Retina (tissue), 1 donor: ENCODE data around the gene CAMSAP1.
"Not testable (repeated sequence)": the region's sequence is repeated elsewhere in the genome, so short reads cannot be mapped to it uniquely, and the experiment has no call there.

ENCODE experiments used
- DNase-seq: peaks from one replicate; pipeline ENCODE4 v3.0.0-alpha.2; 2016

The CAMSAP1 gene

DNA sequence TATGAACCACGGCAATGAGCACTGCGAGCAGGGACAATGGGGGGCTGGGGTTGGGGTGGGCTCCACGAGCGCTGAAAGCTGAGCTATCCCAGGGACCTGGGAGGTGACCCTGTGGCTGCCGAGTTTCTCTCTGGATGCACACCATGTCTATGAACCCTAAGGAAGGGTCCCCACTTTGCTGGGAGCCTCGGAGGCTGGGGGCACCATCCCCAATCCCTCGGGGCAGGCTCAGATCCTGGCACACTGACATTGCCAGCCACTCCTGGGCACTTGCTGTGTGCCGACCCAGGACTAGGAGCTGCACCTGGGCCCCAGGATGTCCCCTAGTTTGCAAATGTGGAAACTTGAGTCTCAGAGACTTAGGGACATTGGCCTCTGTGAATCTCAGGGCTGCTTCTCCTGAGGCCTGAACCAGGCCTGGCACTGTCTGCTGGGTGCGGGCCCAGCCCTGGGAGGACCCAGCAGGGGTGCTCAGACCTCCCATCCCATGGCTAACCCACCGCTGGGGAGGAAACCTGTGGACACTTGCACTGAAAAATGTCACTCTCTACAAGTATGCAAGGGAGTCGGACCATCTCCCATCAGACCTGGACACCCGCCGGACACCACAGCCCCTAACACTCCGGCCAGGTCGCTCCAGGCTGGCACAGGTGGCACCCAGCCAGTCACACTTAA lies 13.0 kb upstream of the CAMSAP1 start:
- no peak for DNase-seq

- DNase-seq = no peak
Observed at GRCh38 chr9:135919318-135919890, 12.1 kb upstream of the CAMSAP1 start.

DNA sequence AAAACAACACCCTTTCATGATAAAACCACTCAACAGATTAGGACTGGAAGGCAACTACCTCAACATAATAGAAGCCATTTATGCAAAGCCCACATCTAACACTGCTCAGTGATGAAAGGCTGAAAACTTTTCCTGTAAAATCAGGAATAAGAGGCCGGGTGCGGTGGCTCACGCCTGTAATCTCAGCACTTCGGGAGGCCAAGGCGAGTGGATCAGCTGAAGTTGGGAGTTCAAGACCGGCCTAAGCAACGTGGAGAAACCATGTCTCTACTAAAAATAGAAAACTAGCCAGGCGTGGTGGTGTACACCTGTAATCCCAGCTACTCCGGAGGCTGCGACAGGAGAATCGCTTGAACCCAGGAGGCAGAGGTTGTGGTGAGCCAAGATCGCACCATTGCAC lies 8.9 kb upstream of the CAMSAP1 start:
- DNase-seq = not testable (repeated sequence)

- no peak for DNase-seq
Observed at GRCh38 chr9:135914921-135915320, 7.6 kb upstream of the CAMSAP1 start.

DNA sequence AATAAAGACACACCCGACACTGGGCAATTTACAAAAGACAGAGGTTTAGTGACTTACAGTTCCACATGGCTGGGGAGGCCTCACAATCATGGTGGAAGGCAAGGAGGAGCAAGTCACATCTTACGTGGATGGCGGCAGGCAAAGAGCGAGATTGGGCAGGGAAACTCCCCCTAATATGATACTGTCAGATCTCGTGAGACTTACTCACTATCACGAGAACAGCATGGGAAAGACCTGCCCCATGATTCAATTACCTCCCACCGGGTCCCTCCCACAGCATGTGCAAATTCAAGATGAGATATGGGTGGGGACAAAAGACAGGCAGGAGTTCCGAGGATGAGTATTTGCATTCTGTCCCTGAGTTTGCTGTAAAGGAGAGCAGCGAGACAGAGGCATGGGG lies 3.9 kb upstream of the CAMSAP1 start:
- not testable (repeated sequence) for DNase-seq

DNA sequence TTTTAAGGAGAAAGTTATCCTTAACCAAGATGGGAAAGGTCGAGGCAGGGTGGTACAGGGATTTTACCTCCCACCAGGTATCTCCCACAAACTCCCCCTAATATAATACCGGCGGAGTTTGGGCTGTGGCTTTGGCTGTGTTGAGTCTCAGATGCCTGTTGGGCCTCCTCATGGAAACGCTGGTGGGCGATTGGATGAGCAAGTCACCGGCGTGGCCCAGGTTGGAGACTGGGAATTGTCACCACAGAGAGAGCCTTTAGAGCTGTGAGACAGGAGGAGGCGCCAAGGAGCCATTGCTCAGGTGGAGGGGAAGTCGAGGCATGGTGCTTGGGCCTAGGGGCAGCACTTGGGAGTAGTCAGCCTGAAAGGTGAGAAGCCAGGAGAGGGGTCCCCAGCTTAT lies 3.4 kb upstream of the CAMSAP1 start:
- DNase-seq = no peak

DNA sequence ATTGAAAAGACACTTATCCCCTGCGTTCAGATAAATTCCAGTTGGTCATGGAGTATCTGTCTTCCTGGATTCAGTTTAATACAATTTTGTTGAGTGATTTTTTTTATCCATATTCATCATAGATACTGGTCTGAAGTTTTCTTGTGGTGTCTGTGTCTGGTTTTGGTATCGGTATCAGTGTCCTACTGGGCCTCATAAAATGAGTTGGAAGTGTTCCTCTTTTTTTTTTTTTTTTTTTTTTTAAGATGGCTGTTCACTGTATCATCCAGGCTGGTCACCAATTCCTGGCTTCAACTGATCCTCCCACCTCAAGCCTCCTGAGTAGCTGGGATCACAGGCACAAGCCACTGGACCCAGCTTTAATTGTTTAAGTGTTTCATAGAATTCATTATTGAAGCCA lies 2.9 kb upstream of the CAMSAP1 start:
- no peak for DNase-seq

GRCh38 chr9:135909371-135909770 lies 2.0 kb upstream of the CAMSAP1 start:
- DNase-seq = no peak

GRCh38 chr9:135908754-135909204 lies 1.4 kb upstream of the CAMSAP1 start:
- no peak for DNase-seq

GRCh38 chr9:135908093-135908753 lies 877 bp upstream of the CAMSAP1 start:
- DNase-seq = no peak

GRCh38 chr9:135907006-135907430 lies 328 bp downstream of the CAMSAP1 start:
- DNase-seq = peak; percentile 42

DNA sequence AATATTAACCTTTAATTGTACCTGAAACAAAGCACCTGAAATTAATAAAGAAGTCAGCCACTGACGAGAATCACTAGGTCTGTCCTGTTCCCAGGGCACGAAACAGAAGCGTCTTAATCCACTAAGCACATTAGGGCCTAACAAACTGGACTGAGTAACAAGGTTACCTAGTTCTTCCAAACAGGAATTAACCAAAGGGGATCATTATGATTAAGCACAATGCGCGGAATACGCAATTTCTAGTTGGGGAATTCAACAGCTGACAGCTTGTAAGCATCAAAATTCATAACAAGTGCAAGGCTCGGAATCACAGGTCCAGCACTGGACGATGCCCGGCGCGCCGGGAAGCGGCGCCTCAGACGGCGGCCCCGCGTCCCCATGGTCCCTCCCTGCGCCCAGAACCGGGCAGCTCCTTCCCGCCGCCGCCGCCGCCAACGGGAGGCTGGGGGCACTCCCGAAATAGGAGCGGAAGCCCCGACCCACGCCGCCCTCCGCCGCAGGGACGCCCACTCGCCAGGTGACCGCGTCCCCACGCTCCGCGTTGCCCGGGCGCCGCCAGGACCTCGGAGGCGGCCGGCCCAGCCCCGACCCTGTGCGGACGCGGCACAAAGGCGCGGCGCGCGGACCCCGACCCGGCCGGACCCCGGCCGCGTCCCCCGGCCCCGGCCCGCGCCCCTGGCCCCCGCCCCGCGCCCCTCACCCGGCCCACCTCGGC lies 898 bp downstream of the CAMSAP1 start:
- DNase-seq = peak; percentile 70

- DNase-seq = peak; percentile 26
Observed at GRCh38 chr9:135905380-135906258, 1.7 kb downstream of the CAMSAP1 start.

GRCh38 chr9:135903786-135904520 lies 3.4 kb downstream of the CAMSAP1 start:
- DNase-seq = no peak

- DNase-seq = no peak
Observed at GRCh38 chr9:135903358-135903656, 4.0 kb downstream of the CAMSAP1 start.

DNA sequence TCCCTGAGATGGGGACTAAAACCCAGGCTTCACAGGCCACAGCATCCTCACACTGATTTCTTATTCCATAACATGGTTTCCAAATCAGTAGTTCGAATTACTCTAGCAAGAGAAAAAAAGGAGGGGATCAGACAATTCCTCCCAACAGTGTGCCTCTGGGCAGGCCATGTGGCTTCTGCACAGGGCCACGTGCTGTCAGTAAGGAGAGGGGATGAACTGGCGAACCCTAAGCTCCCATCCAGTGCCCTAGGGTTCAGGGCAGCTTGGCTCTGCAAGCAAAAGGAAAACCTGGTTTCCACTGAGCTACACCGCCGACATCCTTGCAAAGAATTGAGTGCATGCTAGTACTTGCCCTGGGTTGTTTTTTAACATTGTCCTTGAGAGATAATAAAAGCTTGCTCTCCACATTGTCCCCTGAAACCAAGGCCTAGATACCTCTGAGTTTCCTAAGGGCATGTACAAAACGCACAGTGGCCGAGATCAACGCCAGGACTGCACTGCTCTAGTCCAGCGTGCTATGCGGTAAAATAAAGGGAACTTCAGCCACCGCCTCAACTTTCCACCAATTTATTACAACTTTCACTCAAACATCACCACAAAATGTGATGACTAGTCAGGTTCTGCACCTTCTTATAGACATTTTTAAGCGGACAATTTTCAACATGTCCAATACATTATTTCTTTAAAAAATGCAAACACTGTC lies 4.5 kb downstream of the CAMSAP1 start:
- DNase-seq = no peak

DNA sequence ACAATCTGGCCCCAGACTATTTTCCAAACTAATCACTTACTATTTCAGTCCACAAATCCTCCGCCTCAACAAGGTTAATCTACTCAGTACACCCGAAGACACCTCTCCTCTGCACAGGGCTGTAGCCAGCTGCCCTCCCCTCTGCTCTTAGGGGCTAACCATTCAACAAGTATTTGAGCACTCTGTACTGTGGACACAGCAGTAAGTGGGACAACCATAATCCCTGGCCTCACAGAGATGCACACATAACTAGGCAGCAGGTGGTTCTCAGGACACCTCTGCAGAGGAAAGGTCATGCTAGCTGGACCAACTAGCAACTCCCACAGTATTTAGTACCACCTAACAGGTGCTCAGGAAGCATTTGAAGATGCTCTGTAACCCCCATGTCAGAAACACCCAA lies 5.5 kb downstream of the CAMSAP1 start:
- DNase-seq = no peak

DNA sequence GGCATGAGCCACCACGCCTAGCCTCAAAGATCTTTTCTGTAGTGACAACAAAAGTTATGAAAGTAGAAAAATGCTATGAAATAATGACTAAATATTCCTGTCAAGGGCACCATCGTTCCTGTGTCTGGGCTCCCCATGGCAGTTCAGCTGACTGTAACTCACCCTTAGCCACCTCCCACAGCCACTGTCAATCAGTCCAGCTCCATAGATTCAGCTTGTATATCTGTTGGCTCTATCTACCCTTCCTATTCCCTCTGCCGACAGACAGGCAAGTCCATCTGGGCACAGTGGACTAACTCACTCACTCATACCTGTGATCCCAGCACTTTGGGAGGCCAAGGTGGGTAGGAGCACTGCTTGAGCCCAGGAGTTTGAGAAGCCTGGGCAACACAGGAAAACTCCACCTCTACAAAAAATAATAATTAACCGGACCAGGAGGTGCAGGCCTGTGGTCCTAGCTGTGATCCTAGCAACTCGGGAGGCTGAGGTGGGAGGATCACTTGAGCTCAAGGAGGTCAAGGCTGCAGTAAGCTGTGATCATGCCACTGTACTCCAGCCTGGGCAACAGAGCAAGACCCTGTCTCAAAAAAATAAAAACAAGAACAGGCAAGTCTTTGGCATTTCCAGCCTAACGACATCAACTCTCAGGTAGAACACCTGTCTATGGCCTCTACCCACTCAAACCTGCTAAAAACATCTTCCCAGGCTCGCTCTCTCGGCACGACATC lies 6.2 kb downstream of the CAMSAP1 start:
- DNase-seq = no peak

- no peak for DNase-seq
Observed at GRCh38 chr9:135898634-135899407, 8.5 kb downstream of the CAMSAP1 start.

- no peak for DNase-seq
Observed at GRCh38 chr9:135896626-135897025, 10.7 kb downstream of the CAMSAP1 start.
